HG03039 (cell line): ENCODE measurements around the gene SLC16A12.
A peak's percentile ranks its signal among the peaks of the same experiment; 100 is the strongest.
"Not testable (repeated sequence)": the region's sequence is repeated elsewhere in the genome, so short reads cannot be mapped to it uniquely, and the experiment has no call there.

Experiments used
- ATAC-seq: cut with Tn5 transposase; IDR thresholded peaks from one replicate; pipeline ENCODE4 v1.9.1; 2021; ENCODE audit warnings: mild to moderate bottlenecking, moderate library complexity; ENCODE audit not compliant: unreplicated experiment

SLC16A12 gene

GRCh38 chr10:89426230-89426868, 109.0 kb downstream of the SLC16A12 start:
- no peak for ATAC-seq

- ATAC-seq: no peak
These were observed 110.4 kb downstream of the SLC16A12 start for GRCh38 chr10:89425000-89425399.

- ATAC-seq: no peak
These were observed 114.3 kb downstream of the SLC16A12 start for GRCh38 chr10:89421018-89421476.

GRCh38 chr10:89419548-89419947, 115.8 kb downstream of the SLC16A12 start:
- no peak for ATAC-seq

- ATAC-seq: no peak
These were observed 118.9 kb downstream of the SLC16A12 start for GRCh38 chr10:89416465-89416864.

GRCh38 chr10:89414879-89415821, 120.2 kb downstream of the SLC16A12 start:
- ATAC-seq: peak; percentile 35

- peak; percentile 55 for ATAC-seq
These were observed 121.1 kb downstream of the SLC16A12 start, which contains the start of gene IFIT5 for GRCh38 chr10:89414146-89414878. IFIT5 (plus strand) TSS chr10:89414568; CDS start chr10:89414799, 231 bp downstream.

GRCh38 chr10:89413398-89413912, 121.9 kb downstream of the SLC16A12 start:
- ATAC-seq: no peak

- not testable (repeated sequence) for ATAC-seq
These were observed 123.1 kb downstream of the SLC16A12 start for GRCh38 chr10:89412276-89412675.

- not testable (repeated sequence) for ATAC-seq
These were observed 124.3 kb downstream of the SLC16A12 start for GRCh38 chr10:89411135-89411534.

GRCh38 chr10:89410551-89410950, 124.8 kb downstream of the SLC16A12 start:
- ATAC-seq: not testable (repeated sequence)

- ATAC-seq: not testable (repeated sequence)
These were observed 126.1 kb downstream of the SLC16A12 start for GRCh38 chr10:89409282-89409681.

GRCh38 chr10:89407792-89408191, 127.6 kb downstream of the SLC16A12 start:
- not testable (repeated sequence) for ATAC-seq

GRCh38 chr10:89406178-89406577, 129.2 kb downstream of the SLC16A12 start:
- ATAC-seq: not testable (repeated sequence)

- ATAC-seq: no peak
These were observed 131.0 kb downstream of the SLC16A12 start for GRCh38 chr10:89404104-89405047.

GRCh38 chr10:89403043-89403442, 132.4 kb downstream of the SLC16A12 start:
- ATAC-seq: no peak

GRCh38 chr10:89399956-89400355, 135.4 kb downstream of the SLC16A12 start:
- no peak for ATAC-seq

GRCh38 chr10:89398003-89398749, 137.2 kb downstream of the SLC16A12 start:
- no peak for ATAC-seq

GRCh38 chr10:89395141-89395540, 140.3 kb downstream of the SLC16A12 start:
- no peak for ATAC-seq
